Body of pancreas (tissue), 4 donors: ENCODE data around the gene KLC3.

Source experiments
- CTCF ChIP-seq, 7 experiments: fragments of 450-650 bp in 4 of 7; fragments of 200-600 bp in 3 of 7; sonication (generic) in 3 of 7; IDR thresholded peaks; one replicate each; pipeline ENCODE4 v1.5.1; 2016 to 2019; ENCODE audit warnings: antibody characterized with exemption in 7 of 7
- POLR2A ChIP-seq, 3 donors: fragments of 450-650 bp; IDR thresholded peaks; one replicate each; pipeline ENCODE4 v1.6.1; 2016; ENCODE audit warnings: antibody characterized with exemption in 3 of 3, mild to moderate bottlenecking in 2 of 3

GRCh38 chr19:45385392-45386221, 45.1 kb downstream of the KLC3 start:
- no peak for TF ChIP-seq POLR2A (IDR thresholded peaks at IDR 0.05)
- no peak for TF ChIP-seq CTCF (IDR thresholded peaks at IDR 0.05)
